SK-N-SH (cell line): ENCODE data around the gene UBE2E1. TPM values are rescaled to one million over a fixed set of nuclear protein-coding genes. Genes with fewer than 3 reads are reported as not detected.

Source experiments
- CTCF ChIA-PET: fragments of 300-600, 350-600 bp; formaldehyde crosslinking; extraction: SDS; loops from one replicate; lab custom pipeline; 2021; lab: Yijun Ruan, JAX
- POLR2A ChIA-PET: fragments of 350-600 bp; sonication (Branson Sonifier 250); formaldehyde crosslinking; extraction: SDS; loops from one replicate; lab custom pipeline; 2020; ENCODE audit warnings: antibody characterized with exemption, inconsistent platforms; lab: Yijun Ruan, JAX
- DNase-seq: peaks from one replicate; pipeline ENCODE4 v3.0.0; 2012
- H2AFZ ChIP-seq: fragments of 200-600 bp; sonication (generic); 2 replicates; pipeline ENCODE4 v1.8.1; 2016; ENCODE audit warnings: antibody characterized with exemption, mild to moderate bottlenecking, low read depth
- H3F3A ChIP-seq: fragments of 200-600 bp; sonication (generic); replicated peaks from 2 replicates; pipeline ENCODE3; 2016; ENCODE audit warnings: antibody characterized with exemption, mild to moderate bottlenecking; ENCODE audit not compliant: insufficient read depth
- H3K27ac ChIP-seq, 2 experiments: fragments of 200-500 bp in 1 of 2; fragments of 200-600 bp in 1 of 2; sonication (Bioruptor generic) in 1 of 2; sonication (generic), shearing (Covaris generic) in 1 of 2; 2 replicates each; pipeline versions ENCODE4 v1.5.1 to v1.6.1; 2014 to 2016; ENCODE audit warnings: low read depth in 2 of 2, inconsistent platforms in 1 of 2, low read length in 1 of 2, mild to moderate bottlenecking in 1 of 2, mixed read lengths in 1 of 2
- H3K27me3 ChIP-seq: fragments of 200-600 bp; sonication (generic), shearing (Covaris generic); 2 replicates; pipeline ENCODE4 v1.6.1; 2016; ENCODE audit warnings: mixed run types; ENCODE audit not compliant: insufficient read depth
- H3K36me3 ChIP-seq, 2 experiments: fragments of 200-500 bp in 1 of 2; fragments of 200-600 bp in 1 of 2; sonication (Bioruptor generic) in 1 of 2; sonication (generic) in 1 of 2; replicated peaks in 1 of 2; 2 replicates each; pipeline versions ENCODE3 to v1.5.1; 2014 to 2016; ENCODE audit warnings: low read length in 1 of 2, mild to moderate bottlenecking in 1 of 2; ENCODE audit not compliant: insufficient read depth in 2 of 2, control insufficient read depth in 1 of 2
- H3K4me1 ChIP-seq, 2 experiments: fragments of 200-500 bp in 1 of 2; fragments of 200-600 bp in 1 of 2; sonication (Bioruptor generic) in 1 of 2; sonication (generic), shearing (Covaris generic) in 1 of 2; 2 replicates each; pipeline versions ENCODE4 v1.5.1 to v1.6.1; 2014 to 2016; ENCODE audit warnings: low read depth in 1 of 2, low read length in 1 of 2, mixed run types in 1 of 2; ENCODE audit not compliant: insufficient read depth in 2 of 2, control insufficient read depth in 1 of 2
- H3K4me2 ChIP-seq: fragments of 200-600 bp; sonication (generic), shearing (Covaris generic); 2 replicates; pipeline ENCODE4 v1.6.1; 2017; ENCODE audit warnings: mixed run types
- H3K4me3 ChIP-seq, 2 experiments: fragments of 200-500 bp in 1 of 2; fragments of 200-600 bp in 1 of 2; sonication (Bioruptor generic) in 1 of 2; sonication (generic), shearing (Covaris generic) in 1 of 2; 2 replicates each; pipeline versions ENCODE4 v1.5.1 to v1.8.1; 2014 to 2016; ENCODE audit warnings: low read depth in 2 of 2, inconsistent platforms in 1 of 2, low read length in 1 of 2, mild to moderate bottlenecking in 1 of 2, mixed read lengths in 1 of 2, moderate library complexity in 1 of 2
- H3K79me2 ChIP-seq: fragments of 200-600 bp; sonication (generic); 2 replicates; pipeline ENCODE4 v1.8.1; 2017; ENCODE audit warnings: mild to moderate bottlenecking; ENCODE audit not compliant: insufficient read depth
- H3K9ac ChIP-seq: fragments of 200-600 bp; sonication (generic); 2 replicates; pipeline ENCODE4 v1.6.1; 2017; ENCODE audit warnings: mixed run types
- H3K9me2 ChIP-seq: fragments of 200-600 bp; sonication (generic); 2 replicates; pipeline ENCODE4 v1.6.1; 2017; ENCODE audit warnings: mixed run types
- H3K9me3 ChIP-seq: fragments of 200-600 bp; sonication (generic); 2 replicates; pipeline ENCODE4 v1.6.1; 2017; ENCODE audit warnings: mixed run types, mild to moderate bottlenecking, moderate library complexity
- H4K20me1 ChIP-seq: fragments of 200-600 bp; sonication (generic); 2 replicates; pipeline ENCODE4 v1.6.1; 2017; ENCODE audit warnings: mild to moderate bottlenecking, mixed run types; ENCODE audit not compliant: insufficient read depth
- EP300 ChIP-seq, 2 experiments: IDR thresholded peaks; 2 replicates each; pipeline versions ENCODE4 v1.4.0 to v1.6.1; 2012; ENCODE audit warnings: borderline replicate concordance in 1 of 2, low read depth in 1 of 2, low read length in 1 of 2
- GATA2 ChIP-seq: sonication (generic); formaldehyde crosslinking; IDR thresholded peaks from 2 replicates; pipeline ENCODE4 v1.5.0; 2020; ENCODE audit warnings: mild to moderate bottlenecking, missing genetic modification reagents
- MXI1 ChIP-seq: IDR thresholded peaks from 2 replicates; pipeline ENCODE4 v1.6.1; 2012; ENCODE audit warnings: mild to moderate bottlenecking, low read depth, low read length, improper control_type of control experiment
- SMC3 ChIP-seq: IDR thresholded peaks from 2 replicates; pipeline ENCODE4 v1.6.1; 2012; ENCODE audit warnings: low read depth, low read length, improper control_type of control experiment
- WGBS: methylation state at CpG from one replicate; pipeline ENCODE4 v1.1.6; 2017; ENCODE audit warnings: low lambda C conversion rate; 5-methylcytosine and 5-hydroxymethylcytosine counted together
- polyA plus RNA-seq, 3 experiments: library from polyadenylated mRNA; depleted of rRNA; stranded (reverse); fragments of >200 nt; gene quantifications; 2 replicates each; pipeline ENCODE4 v1.2.3, GENCODE V29; 2012
- TF ChIP-seq, protein P1 (sequence below): IDR thresholded peaks from 2 replicates; pipeline ENCODE4; 2012
- TF ChIP-seq, protein P2 (sequence below): fragments of 150-350 bp; IDR thresholded peaks from 2 replicates; pipeline ENCODE4 v1.6.1; 2016; ENCODE audit warnings: mild to moderate bottlenecking, low read depth, low read length

The UBE2E1 gene
- polyA plus RNA-seq, 1 of the 3 experiments (the other 2 are of a cell fraction), result 59.9 TPM

DNA sequence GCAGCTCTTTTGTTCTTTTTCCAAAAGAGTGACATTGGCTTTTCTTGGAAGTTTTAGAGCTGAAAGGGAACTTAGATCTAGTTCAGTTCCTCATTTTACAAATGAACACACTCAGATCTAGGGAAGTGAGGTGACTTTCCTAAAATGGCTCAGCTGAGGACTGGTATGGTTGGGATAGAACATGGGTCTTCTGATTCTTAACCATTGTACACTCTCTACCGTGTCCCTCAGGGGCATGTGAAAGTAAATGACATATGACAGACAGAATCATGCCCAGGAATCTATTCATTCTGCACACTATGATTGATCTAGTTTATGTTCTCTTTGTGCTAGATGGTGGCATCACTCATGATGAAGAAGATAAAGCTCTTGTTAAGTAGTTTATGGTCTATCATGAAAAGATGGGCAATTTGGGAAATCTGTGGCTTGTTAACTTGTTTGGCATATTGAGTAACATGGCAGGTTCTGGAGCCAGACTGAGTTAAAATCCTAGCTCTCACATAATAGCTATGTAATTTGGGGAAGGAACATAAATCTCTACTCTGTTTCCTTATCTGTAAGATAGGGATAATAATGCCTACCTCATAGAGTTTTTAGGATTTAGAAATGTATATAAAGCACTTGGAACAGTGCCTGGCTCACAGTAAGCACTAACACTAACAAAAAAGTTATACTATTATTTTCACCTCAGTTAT is 30.9 kb downstream of the UBE2E1 start:
- peaks cover 66% of the 10 kb centered on the region for H3K79me2 ChIP-seq
- WGBS, result 33% methylated on average over 1 of the region's 1 CpG
- DNase-seq, result peak; percentile 29
- peaks cover 0 to 3% of the 10 kb centered on the region in 2 experiments; a peak in 2 of 4 replicates for H3K4me1 ChIP-seq
- peaks cover 47% of the 10 kb centered on the region for H4K20me1 ChIP-seq
- TF ChIP-seq GATA2 (CRISPR knock-in tag), result peak; percentile 35
- TF ChIP-seq EP300 (IDR thresholded peaks at IDR 0.05; ENCODE audit: borderline replicate concordance in 1 of 2, low read depth in 1 of 2, low read length in 1 of 2), result peak in 1 of 2 experiments; percentile 16; a peak in 1 of 4 replicates
- no peak for TF ChIP-seq SMC3
- peaks cover 10% of the 10 kb centered on the region for H3F3A ChIP-seq
- peaks cover 2 to 7% of the 10 kb centered on the region in 2 experiments for H3K36me3 ChIP-seq
- H3K9me3 ChIP-seq, result no peaks in the 10 kb centered on the region
- H3K9ac ChIP-seq, result no peak overlapping the region
- H2AFZ ChIP-seq, result no peak overlapping the region
- H3K4me2 ChIP-seq, result no peak overlapping the region
- H3K27ac ChIP-seq, result no peak overlapping the region; a peak in 1 of 4 replicates
- CTCF ChIA-PET, result interaction anchor here (0.9 to 1.8 kb wide), 8 partner anchors 9 to 52 kb away, joined by 3 to 6 read pairs (median 4); no protein-coding TSS in a partner anchor
- H3K27me3 ChIP-seq, result no peaks in the 10 kb centered on the region
- POLR2A ChIA-PET, result interaction anchor here (0.6 to 1.5 kb wide), 2 partner anchors 22 to 156 kb away, joined by 3 to 4 read pairs; no protein-coding TSS in a partner anchor
- H3K4me3 ChIP-seq, result no peak overlapping the region
- no peaks in the 10 kb centered on the region for H3K9me2 ChIP-seq

DNA sequence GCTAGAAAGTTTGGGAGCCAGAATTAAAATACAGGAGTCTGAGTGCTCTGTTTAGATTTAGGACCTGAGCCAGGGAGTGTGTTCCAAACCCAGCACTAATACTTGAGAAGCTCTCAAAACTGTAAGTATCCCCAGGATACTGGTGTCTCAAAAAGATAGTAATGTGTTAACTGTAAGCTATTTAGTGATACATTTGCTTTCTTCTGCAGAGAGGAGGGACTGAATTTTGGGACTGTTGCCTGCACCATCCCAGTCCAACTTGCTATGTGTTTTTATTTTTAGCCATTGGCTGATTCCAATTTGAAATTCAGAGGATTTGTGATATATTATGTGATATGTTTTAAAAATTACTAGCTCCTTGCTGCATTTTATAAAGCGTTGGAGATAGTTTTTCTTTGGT is 31.5 kb downstream of the UBE2E1 start:
- Histone ChIP-seq H3K9ac (no peak overlapping the region), H3F3A (peaks cover 10% of the 10 kb centered on the region), H3K9me3 (no peaks in the 10 kb centered on the region), H3K79me2 (peaks cover 65% of the 10 kb centered on the region), H4K20me1 (peaks cover 50% of the 10 kb centered on the region), H3K36me3 (peaks cover 2 to 9% of the 10 kb centered on the region in 2 experiments), H3K9me2 (no peaks in the 10 kb centered on the region), H3K4me1 (peaks cover 0 to 3% of the 10 kb centered on the region in 2 experiments; a peak in 2 of 4 replicates), H3K4me3 (no peak overlapping the region), H3K27me3 (no peaks in the 10 kb centered on the region), H3K4me2 (no peak overlapping the region), H2AFZ (no peak overlapping the region), H3K27ac (no peak overlapping the region)
- ChIA-PET POLR2A (interaction anchor here (0.6 to 1.5 kb wide), 2 partner anchors 21 to 156 kb away, joined by 3 to 4 read pairs; no protein-coding TSS in a partner anchor), CTCF (interaction anchor here (0.9 to 1.7 kb wide), 5 partner anchors 10 to 38 kb away, joined by 3 to 6 read pairs (median 4); no protein-coding TSS in a partner anchor)
- no peak for DNase-seq
- WGBS, result 100% methylated on average over 1 of the region's 1 CpG
- TF ChIP-seq, protein P1, sequence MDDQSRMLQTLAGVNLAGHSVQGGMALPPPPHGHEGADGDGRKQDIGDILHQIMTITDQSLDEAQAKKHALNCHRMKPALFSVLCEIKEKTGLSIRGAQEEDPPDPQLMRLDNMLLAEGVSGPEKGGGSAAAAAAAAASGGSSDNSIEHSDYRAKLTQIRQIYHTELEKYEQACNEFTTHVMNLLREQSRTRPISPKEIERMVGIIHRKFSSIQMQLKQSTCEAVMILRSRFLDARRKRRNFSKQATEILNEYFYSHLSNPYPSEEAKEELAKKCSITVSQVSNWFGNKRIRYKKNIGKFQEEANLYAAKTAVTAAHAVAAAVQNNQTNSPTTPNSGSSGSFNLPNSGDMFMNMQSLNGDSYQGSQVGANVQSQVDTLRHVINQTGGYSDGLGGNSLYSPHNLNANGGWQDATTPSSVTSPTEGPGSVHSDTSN, result no peak
- no peak for TF ChIP-seq MXI1
- TF ChIP-seq, protein P2, sequence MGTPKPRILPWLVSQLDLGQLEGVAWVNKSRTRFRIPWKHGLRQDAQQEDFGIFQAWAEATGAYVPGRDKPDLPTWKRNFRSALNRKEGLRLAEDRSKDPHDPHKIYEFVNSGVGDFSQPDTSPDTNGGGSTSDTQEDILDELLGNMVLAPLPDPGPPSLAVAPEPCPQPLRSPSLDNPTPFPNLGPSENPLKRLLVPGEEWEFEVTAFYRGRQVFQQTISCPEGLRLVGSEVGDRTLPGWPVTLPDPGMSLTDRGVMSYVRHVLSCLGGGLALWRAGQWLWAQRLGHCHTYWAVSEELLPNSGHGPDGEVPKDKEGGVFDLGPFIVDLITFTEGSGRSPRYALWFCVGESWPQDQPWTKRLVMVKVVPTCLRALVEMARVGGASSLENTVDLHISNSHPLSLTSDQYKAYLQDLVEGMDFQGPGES, result no peak
- no peak for TF ChIP-seq SMC3
